Measurements from ENCODE around the gene ZC3HAV1.

Gene ZC3HAV1

GRCh38 chr7:139153832-139154231, 44.3 kb upstream of the ZC3HAV1 start:
- Histone ChIP-seq H3K36me3 (ENCODE audit: control insufficient read depth in 2 of 2, insufficient read depth in 1 of 2, low read length in 2 of 2) (peaks cover 0 to 11% of the 10 kb centered on the region in 2 experiments; a peak in 1 of 3 replicates), H3K27ac (ENCODE audit: extremely low read depth, low read depth, low read length) (no peak overlapping the region), H3K4me1 (ENCODE audit: control insufficient read depth, insufficient read depth, low read length) (no peaks in the 10 kb centered on the region), H3K9me3 (ENCODE audit: control insufficient read depth, insufficient read depth, low read depth, low read length) (no peaks in the 10 kb centered on the region), H3K4me3 (ENCODE audit: low read depth, low read length) (no peak overlapping the region)
- TF ChIP-seq ZNF18 (tag by site-specific recombination; IDR thresholded peaks at IDR 0.05): peak; percentile 89
- TF ChIP-seq PRDM1 (tag by site-specific recombination; IDR thresholded peaks at IDR 0.05): peak; percentile 39; the same call in 1 of the 2 replicates
- 0 out of 2 replicates have a peak, but pooled peaks have one; percentile 25 for TF ChIP-seq PRDM10 (tag by site-specific recombination; IDR thresholded peaks at IDR 0.05)
- TF ChIP-seq ZBTB48 (tag by site-specific recombination; IDR thresholded peaks at IDR 0.05): no peak
- ChIA-PET CTCF (no interaction called here), POLR2A (no interaction called here)

DNA sequence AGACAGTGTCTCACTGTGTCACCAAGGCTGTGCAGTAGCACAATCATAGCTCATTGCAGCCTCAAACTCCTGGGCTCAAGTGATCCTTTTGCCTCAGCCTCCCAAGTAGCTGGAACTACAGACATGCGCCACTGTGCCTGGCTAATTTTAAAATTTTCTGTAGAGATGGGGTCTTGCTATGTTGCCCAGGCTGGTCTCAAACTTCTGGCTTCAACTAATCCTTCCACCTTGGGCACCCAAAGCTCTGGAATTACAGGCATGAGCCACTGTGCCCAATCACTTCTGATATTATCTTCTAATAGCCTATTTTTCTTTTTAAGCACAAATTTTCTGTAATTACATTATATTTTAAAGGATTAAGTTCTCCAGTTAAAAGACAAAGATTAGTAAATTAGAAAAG, 42.6 kb upstream of the ZC3HAV1 start:
- ChIA-PET CTCF (interaction anchor here (0.5 kb wide), 1 partner anchor 1201 kb away, joined by 4 read pairs; no protein-coding TSS in a partner anchor), POLR2A (no interaction called here)
- TF ChIP-seq WT1 (tag by site-specific recombination; IDR thresholded peaks at IDR 0.05): no peak
- peak; percentile 63 for TF ChIP-seq ZNF121 (tag by site-specific recombination; IDR thresholded peaks at IDR 0.05)
- Histone ChIP-seq H3K4me3 (ENCODE audit: low read depth, low read length) (no peak overlapping the region), H3K36me3 (ENCODE audit: control insufficient read depth in 2 of 2, insufficient read depth in 1 of 2, low read length in 2 of 2) (peaks cover 0 to 21% of the 10 kb centered on the region in 2 experiments; a peak in 1 of 3 replicates), H3K4me1 (ENCODE audit: control insufficient read depth, insufficient read depth, low read length) (no peaks in the 10 kb centered on the region), H3K9me3 (ENCODE audit: control insufficient read depth, insufficient read depth, low read depth, low read length) (no peaks in the 10 kb centered on the region), H3K27ac (ENCODE audit: extremely low read depth, low read depth, low read length) (no peak overlapping the region)

- H3K36me3 ChIP-seq (ENCODE audit: control insufficient read depth in 2 of 2, insufficient read depth in 1 of 2, low read length in 2 of 2): peaks cover 0 to 40% of the 10 kb centered on the region in 2 experiments; a peak in 2 of 3 replicates
- ChIA-PET CTCF (no interaction called here), POLR2A (no interaction called here)
- no peaks in the 10 kb centered on the region for H3K9me3 ChIP-seq (ENCODE audit: control insufficient read depth, insufficient read depth, low read depth, low read length)
- no peak overlapping the region for H3K4me3 ChIP-seq (ENCODE audit: low read depth, low read length)
- H3K4me1 ChIP-seq (ENCODE audit: control insufficient read depth, insufficient read depth, low read length): no peaks in the 10 kb centered on the region
- TF ChIP-seq HOXA7 (CRISPR knock-in tag; IDR thresholded peaks at IDR 0.05; ENCODE audit: borderline replicate concordance): no peak
- TF ChIP-seq SP2 (tag by site-specific recombination; IDR thresholded peaks at IDR 0.05): no peak
- peak; percentile 91 for TF ChIP-seq PRDM1 (tag by site-specific recombination; IDR thresholded peaks at IDR 0.05)
- TF ChIP-seq SCRT2 (tag by site-specific recombination; IDR thresholded peaks at IDR 0.05): no peak
- no peak for TF ChIP-seq ZNF239 (tag by site-specific recombination; IDR thresholded peaks at IDR 0.05)
- no peak for TF ChIP-seq ZNF114 (tag by site-specific recombination; IDR thresholded peaks at IDR 0.05)
- no peak overlapping the region for H3K27ac ChIP-seq (ENCODE audit: extremely low read depth, low read depth, low read length)
These were observed 29.6 kb upstream of the ZC3HAV1 start for GRCh38 chr7:139139150-139139549.

DNA sequence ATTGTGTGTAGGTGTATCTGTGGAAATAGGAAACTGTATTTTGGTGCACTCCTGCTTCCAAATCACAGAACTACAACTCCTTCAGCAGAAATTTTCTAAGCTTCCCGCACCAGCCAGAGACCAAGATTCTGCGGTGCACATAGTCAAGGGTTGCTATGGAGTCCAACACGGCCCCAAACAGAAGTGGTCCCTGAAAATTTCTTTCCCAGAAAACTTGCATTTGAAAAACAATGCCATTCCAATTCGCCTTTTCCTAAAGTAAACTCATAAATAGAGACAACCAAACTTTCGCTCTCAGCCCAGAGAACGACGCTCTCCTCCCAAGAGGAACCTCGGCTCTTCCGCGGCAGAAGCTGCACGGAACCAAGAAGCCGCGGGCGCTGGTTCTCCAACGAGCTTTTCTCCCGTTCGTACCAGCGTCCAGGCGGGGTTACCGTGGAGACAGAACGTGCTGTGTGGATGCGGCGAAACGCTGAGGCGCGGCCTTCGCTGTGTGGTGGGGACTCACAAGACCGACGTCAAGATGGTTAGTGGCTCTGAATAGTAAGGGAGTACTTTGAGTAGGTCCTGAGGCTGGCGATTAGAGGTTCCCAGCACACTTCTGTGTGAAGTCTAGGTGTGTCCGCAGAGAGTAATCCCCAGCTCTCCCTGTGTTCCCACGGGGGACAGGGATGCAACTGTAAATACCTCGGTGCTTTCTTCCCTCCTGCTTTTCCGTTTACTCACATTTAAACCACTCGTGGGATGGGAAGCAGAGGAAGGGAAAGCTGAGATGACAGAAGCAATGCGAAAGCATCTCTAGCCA, 24.0 kb upstream of the ZC3HAV1 start:
- Histone ChIP-seq H3K27ac (ENCODE audit: extremely low read depth, low read depth, low read length) (no peak overlapping the region), H3K9me3 (ENCODE audit: control insufficient read depth, insufficient read depth, low read depth, low read length) (no peaks in the 10 kb centered on the region), H3K4me1 (ENCODE audit: control insufficient read depth, insufficient read depth, low read length) (no peaks in the 10 kb centered on the region), H3K36me3 (ENCODE audit: control insufficient read depth in 2 of 2, insufficient read depth in 1 of 2, low read length in 2 of 2) (peaks cover 0 to 17% of the 10 kb centered on the region in 2 experiments; a peak in 2 of 3 replicates), H3K4me3 (ENCODE audit: low read depth, low read length) (peak overlapping the region; percentile 60)
- POLR2A ChIA-PET: interaction anchor here (0.5 to 1.9 kb wide), 9 partner anchors 14 to 226 kb away, joined by 3 to 9 read pairs (median 4); partner anchors contain the start of genes LUC7L2 and UBN2
- CTCF ChIA-PET: interaction anchor here (0.6 to 3.5 kb wide), 3 partner anchors 16 to 58 kb away, joined by 3 to 13 read pairs (median 3); no protein-coding TSS in a partner anchor
- peak; percentile 84 for TF ChIP-seq ZNF629 (tag by site-specific recombination; IDR thresholded peaks at IDR 0.05)
- peak; percentile 77; the same call in 1 of the 2 replicates for TF ChIP-seq MYNN (tag by site-specific recombination; IDR thresholded peaks at IDR 0.05; ENCODE audit: borderline replicate concordance)
- no peak for TF ChIP-seq ZFP41 (tag by site-specific recombination; IDR thresholded peaks at IDR 0.05; ENCODE audit: borderline replicate concordance)
- no peak for TF ChIP-seq ZNF626 (tag by site-specific recombination; IDR thresholded peaks at IDR 0.05)
- no peak for TF ChIP-seq ZNF623 (tag by site-specific recombination; IDR thresholded peaks at IDR 0.05)
- no peak; the same call in 1 of the 2 replicates for TF ChIP-seq ZNF664 (tag by site-specific recombination; IDR thresholded peaks at IDR 0.05)
- TF ChIP-seq, protein P1, sequence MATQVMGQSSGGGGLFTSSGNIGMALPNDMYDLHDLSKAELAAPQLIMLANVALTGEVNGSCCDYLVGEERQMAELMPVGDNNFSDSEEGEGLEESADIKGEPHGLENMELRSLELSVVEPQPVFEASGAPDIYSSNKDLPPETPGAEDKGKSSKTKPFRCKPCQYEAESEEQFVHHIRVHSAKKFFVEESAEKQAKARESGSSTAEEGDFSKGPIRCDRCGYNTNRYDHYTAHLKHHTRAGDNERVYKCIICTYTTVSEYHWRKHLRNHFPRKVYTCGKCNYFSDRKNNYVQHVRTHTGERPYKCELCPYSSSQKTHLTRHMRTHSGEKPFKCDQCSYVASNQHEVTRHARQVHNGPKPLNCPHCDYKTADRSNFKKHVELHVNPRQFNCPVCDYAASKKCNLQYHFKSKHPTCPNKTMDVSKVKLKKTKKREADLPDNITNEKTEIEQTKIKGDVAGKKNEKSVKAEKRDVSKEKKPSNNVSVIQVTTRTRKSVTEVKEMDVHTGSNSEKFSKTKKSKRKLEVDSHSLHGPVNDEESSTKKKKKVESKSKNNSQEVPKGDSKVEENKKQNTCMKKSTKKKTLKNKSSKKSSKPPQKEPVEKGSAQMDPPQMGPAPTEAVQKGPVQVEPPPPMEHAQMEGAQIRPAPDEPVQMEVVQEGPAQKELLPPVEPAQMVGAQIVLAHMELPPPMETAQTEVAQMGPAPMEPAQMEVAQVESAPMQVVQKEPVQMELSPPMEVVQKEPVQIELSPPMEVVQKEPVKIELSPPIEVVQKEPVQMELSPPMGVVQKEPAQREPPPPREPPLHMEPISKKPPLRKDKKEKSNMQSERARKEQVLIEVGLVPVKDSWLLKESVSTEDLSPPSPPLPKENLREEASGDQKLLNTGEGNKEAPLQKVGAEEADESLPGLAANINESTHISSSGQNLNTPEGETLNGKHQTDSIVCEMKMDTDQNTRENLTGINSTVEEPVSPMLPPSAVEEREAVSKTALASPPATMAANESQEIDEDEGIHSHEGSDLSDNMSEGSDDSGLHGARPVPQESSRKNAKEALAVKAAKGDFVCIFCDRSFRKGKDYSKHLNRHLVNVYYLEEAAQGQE (tag by site-specific recombination; IDR thresholded peaks at IDR 0.05): peak; percentile 57; the same call in 1 of the 2 replicates

All from HEK293 (cell line).